Muscle of leg (tissue), 11 donors: ENCODE data around the gene ECHS1. TPM values are rescaled to one million over a fixed set of nuclear protein-coding genes. Genes with fewer than 3 reads are reported as not detected.
"Not testable (repeated sequence)": the region's sequence is repeated elsewhere in the genome, so short reads cannot be mapped to it uniquely, and the experiment has no call there.

Source experiments
- DNase-seq: peaks from one replicate; pipeline ENCODE4 v3.0.0; 2013
- H3K27ac ChIP-seq: one replicate; pipeline ENCODE4 v1.5.1; 2013; ENCODE audit warnings: mild to moderate bottlenecking, low read length, control low read depth
- H3K27me3 ChIP-seq: one replicate; pipeline ENCODE4 v1.6.1; 2013; ENCODE audit warnings: low read length; ENCODE audit not compliant: control insufficient read depth, insufficient read depth
- H3K36me3 ChIP-seq: one replicate; pipeline ENCODE4 v1.6.1; 2013; ENCODE audit warnings: low read length; ENCODE audit not compliant: control insufficient read depth, insufficient read depth
- H3K4me1 ChIP-seq: one replicate; pipeline ENCODE4 v1.6.1; 2013; ENCODE audit warnings: low read length; ENCODE audit not compliant: control insufficient read depth, insufficient read depth
- H3K4me3 ChIP-seq: one replicate; pipeline ENCODE4 v1.5.1; 2013; ENCODE audit warnings: low read length, control low read depth
- H3K9me3 ChIP-seq: replicated peaks from 2 replicates; pipeline ENCODE4 v1.6.1; 2013; ENCODE audit warnings: low read depth, low read length; ENCODE audit not compliant: control insufficient read depth
- WGBS: methylation state at CpG from one replicate; pipeline ENCODE4 v1.1.5; 2013; ENCODE audit warnings: missing lambda C conversion rate; ENCODE audit not compliant: insufficient coverage; 5-methylcytosine and 5-hydroxymethylcytosine counted together
- polyA plus RNA-seq, 8 donors: library from polyadenylated mRNA; unstranded; fragments of 120-200 nt; gene quantifications; one replicate each; pipeline versions ENCODE4 v1.2.1 to v1.2.3, GENCODE V29; 2013; ENCODE audit warnings: inconsistent platforms in 1 of 8, low replicate concordance in 1 of 8; ENCODE audit not compliant: insufficient read length in 8 of 8, insufficient read depth in 1 of 8
- total RNA-seq: library from RNA; stranded (reverse); fragments of 120-200 nt; gene quantifications from one replicate; pipeline ENCODE4 v1.2.4, GENCODE V29; 2013

ECHS1 gene
- total and polyA plus RNA-seq, 9 donors = 107 to 147 (median 127) TPM

- no peak overlapping the region for H3K27ac ChIP-seq
- 95% methylated on average over 11 of the region's 25 CpGs for WGBS
- H3K4me1 ChIP-seq = no peaks in the 10 kb centered on the region
- no peak overlapping the region for H3K4me3 ChIP-seq
- no peaks in the 10 kb centered on the region for H3K27me3 ChIP-seq
- peaks cover 46% of the 10 kb centered on the region for H3K36me3 ChIP-seq
- DNase-seq = no peak
- peaks cover 22% of the 10 kb centered on the region for H3K9me3 ChIP-seq
These were observed 42.6 kb upstream of the ECHS1 start for GRCh38 chr10:133415752-133416151.

DNA sequence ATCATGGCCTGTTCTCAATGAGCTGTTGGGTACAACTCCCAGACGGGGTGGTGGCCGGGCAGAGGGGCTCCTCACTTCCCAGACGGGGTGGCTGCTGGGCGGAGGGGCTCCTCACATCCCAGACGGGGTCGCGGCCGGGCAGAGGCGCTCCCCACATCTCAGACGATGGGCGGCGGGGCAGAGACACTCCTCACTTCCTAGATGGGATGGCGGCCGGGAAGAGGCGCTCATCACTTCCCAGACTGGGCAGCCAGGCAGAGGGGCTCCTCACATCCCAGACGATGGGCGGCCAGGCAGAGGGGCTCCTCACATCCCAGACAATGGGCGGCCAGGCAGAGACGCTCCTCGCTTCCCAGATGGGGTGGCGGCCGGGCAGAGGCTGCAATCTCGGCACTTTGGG, 41.2 kb upstream of the ECHS1 start:
- 94% methylated on average over 2 of the region's 23 CpGs for WGBS
- H3K27ac ChIP-seq, H3K4me3 ChIP-seq, H3K4me1 ChIP-seq, H3K27me3 ChIP-seq, DNase-seq: not testable (repeated sequence)
- Histone ChIP-seq H3K9me3 (peaks cover 32% of the 10 kb centered on the region), H3K36me3 (peaks cover 42% of the 10 kb centered on the region)

DNA sequence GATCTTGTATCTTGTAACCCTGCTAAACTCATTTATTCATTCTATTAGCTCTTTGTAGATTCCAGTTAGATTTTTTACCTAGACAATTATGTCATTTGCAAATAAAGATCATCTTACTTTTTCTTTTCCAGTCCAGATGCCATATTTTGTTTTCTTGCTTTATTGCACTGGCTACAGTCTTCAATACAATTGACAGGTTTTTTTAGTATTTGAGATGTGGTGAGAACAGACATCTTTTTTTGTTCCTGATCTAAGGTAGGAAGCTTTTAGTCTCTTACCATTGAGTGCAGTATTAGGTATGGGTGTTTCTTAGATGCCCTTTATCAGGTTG, 39.2 kb upstream of the ECHS1 start:
- Histone ChIP-seq H3K9me3 (peaks cover 38% of the 10 kb centered on the region), H3K36me3 (peaks cover 39% of the 10 kb centered on the region), H3K27me3 (no peaks in the 10 kb centered on the region)

DNA sequence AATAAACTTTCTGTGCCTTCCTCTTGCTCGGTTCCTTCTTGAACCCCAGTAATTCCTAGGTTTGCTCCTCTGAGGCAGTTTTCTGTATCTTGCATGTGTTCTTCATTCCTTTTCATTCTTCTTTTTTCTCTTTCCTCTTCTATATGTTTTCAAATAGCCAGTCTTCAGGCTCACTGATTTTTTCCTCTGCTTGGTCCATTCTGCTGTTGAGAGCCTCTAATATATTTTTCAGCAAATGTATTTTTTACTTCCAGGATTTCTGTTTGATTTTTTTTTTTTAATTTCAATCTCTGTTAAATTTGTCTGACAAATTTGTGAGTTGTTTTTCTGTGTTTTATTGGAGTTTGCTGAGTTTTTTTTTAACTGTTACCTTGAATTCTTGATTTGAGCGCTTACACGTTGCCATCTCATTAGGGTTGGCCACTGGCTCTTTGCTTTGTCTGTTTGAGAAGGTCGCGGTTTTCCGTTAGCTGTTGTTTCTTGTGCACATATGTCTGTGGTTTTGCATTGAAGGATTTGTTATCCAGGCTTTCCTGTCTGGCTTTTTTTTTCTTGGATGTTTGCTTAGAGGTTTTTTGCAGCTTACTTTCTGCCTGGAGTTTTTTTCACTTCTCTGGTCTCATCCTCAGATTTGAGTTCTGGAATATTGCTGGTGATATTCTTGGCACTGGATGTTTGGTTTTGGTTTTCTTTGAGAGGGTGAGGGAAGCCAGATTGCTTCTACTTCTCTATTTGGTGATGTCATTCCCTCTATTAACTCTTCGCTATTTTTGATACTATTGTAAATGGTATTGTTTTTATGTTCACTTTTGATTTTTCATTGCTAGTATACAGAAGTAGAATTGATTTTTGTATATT, 38.6 kb upstream of the ECHS1 start:
- Histone ChIP-seq H3K4me1 (no peaks in the 10 kb centered on the region), H3K27ac (no peak overlapping the region), H3K36me3 (peaks cover 44% of the 10 kb centered on the region), H3K27me3 (no peaks in the 10 kb centered on the region), H3K4me3 (no peak overlapping the region), H3K9me3 (peaks cover 42% of the 10 kb centered on the region)
- 80% methylated on average over 1 of the region's 7 CpGs for WGBS
- no peak for DNase-seq

More for the DNA sequence above, 39.2 kb upstream of the ECHS1 start:
- no peak for DNase-seq
- H3K4me1 ChIP-seq = no peaks in the 10 kb centered on the region
- H3K4me3 ChIP-seq = no peak overlapping the region
- H3K27ac ChIP-seq = no peak overlapping the region

- H3K27me3 ChIP-seq = no peaks in the 10 kb centered on the region
- no peak overlapping the region for H3K27ac ChIP-seq
- H3K4me1 ChIP-seq = no peaks in the 10 kb centered on the region
- 94% methylated on average over 6 of the region's 8 CpGs for WGBS
- peaks cover 63% of the 10 kb centered on the region for H3K36me3 ChIP-seq
- H3K9me3 ChIP-seq = peaks cover 22% of the 10 kb centered on the region
- H3K4me3 ChIP-seq = no peak overlapping the region
- DNase-seq = no peak
These were observed 32.8 kb upstream of the ECHS1 start for GRCh38 chr10:133405844-133406527.

GRCh38 chr10:133405272-133405671, 32.1 kb upstream of the ECHS1 start:
- Histone ChIP-seq H3K4me1 (no peaks in the 10 kb centered on the region), H3K27ac (no peak overlapping the region), H3K4me3 (no peak overlapping the region), H3K27me3 (no peaks in the 10 kb centered on the region), H3K36me3 (peaks cover 64% of the 10 kb centered on the region), H3K9me3 (peaks cover 17% of the 10 kb centered on the region)
- no CpG with 5 or more reads among the region's 2 CpGs for WGBS
- no peak for DNase-seq

DNA sequence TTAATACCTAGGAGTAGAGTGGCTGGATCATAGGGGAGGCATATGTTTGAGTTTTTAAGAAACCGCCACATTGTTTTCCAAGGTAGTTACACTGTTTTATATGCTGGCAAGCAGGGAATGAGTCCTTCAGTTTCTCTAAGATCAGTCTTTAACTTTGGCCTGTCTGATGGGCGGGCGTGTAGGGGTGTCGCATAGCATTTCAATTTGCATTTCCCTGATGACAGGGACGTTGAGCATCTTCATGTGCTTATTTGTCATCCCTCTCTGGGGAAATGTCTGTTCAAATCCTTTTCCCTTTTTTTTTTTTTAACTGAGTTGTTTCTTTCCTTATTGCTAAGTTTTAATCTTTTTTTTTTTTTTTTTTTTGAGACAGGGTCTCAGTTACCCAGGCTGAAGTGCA, 30.6 kb upstream of the ECHS1 start:
- no peak overlapping the region for H3K4me3 ChIP-seq
- no peaks in the 10 kb centered on the region for H3K27me3 ChIP-seq
- no peak overlapping the region for H3K27ac ChIP-seq
- 100% methylated on average over 1 of the region's 5 CpGs for WGBS
- no peaks in the 10 kb centered on the region for H3K4me1 ChIP-seq
- peaks cover 67% of the 10 kb centered on the region for H3K36me3 ChIP-seq
- DNase-seq = no peak
- H3K9me3 ChIP-seq = peaks cover 6% of the 10 kb centered on the region

DNA sequence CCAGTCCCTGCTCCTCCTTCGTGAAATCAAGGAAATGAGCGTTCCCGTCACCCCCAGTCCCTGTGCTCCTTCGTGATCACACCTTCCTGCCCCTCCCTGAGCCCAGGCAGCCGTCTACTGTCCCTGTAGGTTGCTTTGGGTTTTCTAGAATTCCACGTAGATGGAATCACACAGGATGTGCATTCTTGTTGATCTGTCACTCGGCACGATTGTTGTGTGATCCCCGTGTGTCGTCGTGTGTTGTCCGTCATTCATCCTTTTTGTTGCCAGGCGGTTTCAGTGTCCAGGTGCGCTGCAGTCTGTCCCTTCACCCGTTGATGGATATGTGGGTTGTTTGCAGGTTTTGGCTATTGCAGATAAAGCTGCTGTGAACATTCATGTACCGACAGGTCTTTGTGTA, 30.2 kb upstream of the ECHS1 start:
- Histone ChIP-seq H3K4me3 (no peak overlapping the region), H3K27me3 (no peaks in the 10 kb centered on the region), H3K4me1 (no peaks in the 10 kb centered on the region), H3K36me3 (peaks cover 67% of the 10 kb centered on the region), H3K9me3 (peaks cover 4% of the 10 kb centered on the region), H3K27ac (no peak overlapping the region)
- no peak for DNase-seq
- 91% methylated on average over 12 of the region's 16 CpGs for WGBS

- H3K36me3 ChIP-seq = peaks cover 70% of the 10 kb centered on the region
- WGBS = 98% methylated on average over 10 of the region's 21 CpGs
These were observed 29.0 kb upstream of the ECHS1 start for GRCh38 chr10:133401981-133402725.

GRCh38 chr10:133401500-133401899, 28.3 kb upstream of the ECHS1 start:
- H3K36me3 ChIP-seq = peaks cover 72% of the 10 kb centered on the region
- no peak overlapping the region for H3K4me3 ChIP-seq
- H3K4me1 ChIP-seq = no peaks in the 10 kb centered on the region
- 91% methylated on average over 10 of the region's 12 CpGs for WGBS
- no peak for DNase-seq
- no peaks in the 10 kb centered on the region for H3K9me3 ChIP-seq
- H3K27me3 ChIP-seq = no peaks in the 10 kb centered on the region
- H3K27ac ChIP-seq = no peak overlapping the region

More at GRCh38 chr10:133401981-133402725, 29.0 kb upstream of the ECHS1 start:
- Histone ChIP-seq H3K4me1 (no peaks in the 10 kb centered on the region), H3K4me3 (no peak overlapping the region), H3K9me3 (peaks cover 3% of the 10 kb centered on the region), H3K27me3 (no peaks in the 10 kb centered on the region), H3K27ac (no peak overlapping the region)
- no peak for DNase-seq
